NCI-H2107 treated with DMSO at 0.1 percent for 48 hours (cell line): Measurements from ENCODE around the gene SERPINF2.
"Not testable (repeated sequence)": the region's sequence is repeated elsewhere in the genome, so short reads cannot be mapped to it uniquely, and the experiment has no call there.

ENCODE experiments used
- DNase-seq: peaks from one replicate; lab custom pipeline; 2025; ENCODE audit not compliant: unreplicated experiment; lab: John Stamatoyannopoulos, UW

SERPINF2 gene

DNA sequence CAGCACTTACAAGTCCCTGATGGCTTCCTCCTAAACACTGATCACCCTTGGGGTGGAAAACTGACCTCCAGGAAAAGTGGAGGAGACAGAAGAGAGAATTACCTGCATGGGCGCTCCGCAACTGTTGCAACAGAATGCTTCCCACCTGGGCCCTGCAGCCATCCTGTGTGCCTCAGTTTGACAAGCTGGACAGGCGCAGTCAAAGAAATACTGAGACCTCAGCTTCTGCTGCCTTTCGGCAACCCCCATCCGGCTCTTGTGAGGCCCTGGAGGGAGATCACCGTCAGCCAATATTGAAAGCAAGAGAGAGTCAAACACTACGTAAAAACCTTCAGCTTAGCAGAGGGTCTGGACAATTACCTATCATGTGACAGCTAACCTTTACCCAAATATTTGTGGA, 44.0 kb downstream of the SERPINF2 start:
- no peak for DNase-seq

- no peak for DNase-seq
Measured at GRCh38 chr17:1787301-1787902, 44.7 kb downstream of the SERPINF2 start.

DNA sequence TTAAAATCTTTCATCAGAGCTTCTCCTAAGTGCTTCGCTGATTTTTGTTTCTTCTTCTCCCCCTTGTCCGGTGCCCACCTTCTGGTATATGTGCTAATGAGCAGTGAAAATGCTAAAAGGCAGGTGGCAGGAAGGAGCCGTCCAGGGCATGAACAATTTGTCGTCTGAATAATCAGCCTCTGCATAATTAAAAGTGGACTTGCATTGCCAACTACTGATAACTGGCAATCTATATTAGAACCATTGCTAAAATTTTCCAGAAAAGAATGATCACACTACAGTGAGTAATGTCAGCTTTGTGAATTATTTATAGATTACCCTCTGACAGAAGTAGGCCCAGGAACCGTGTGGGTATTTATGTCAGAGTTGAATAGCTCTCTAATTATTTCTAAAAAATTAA, 47.3 kb downstream of the SERPINF2 start:
- no peak for DNase-seq

DNA sequence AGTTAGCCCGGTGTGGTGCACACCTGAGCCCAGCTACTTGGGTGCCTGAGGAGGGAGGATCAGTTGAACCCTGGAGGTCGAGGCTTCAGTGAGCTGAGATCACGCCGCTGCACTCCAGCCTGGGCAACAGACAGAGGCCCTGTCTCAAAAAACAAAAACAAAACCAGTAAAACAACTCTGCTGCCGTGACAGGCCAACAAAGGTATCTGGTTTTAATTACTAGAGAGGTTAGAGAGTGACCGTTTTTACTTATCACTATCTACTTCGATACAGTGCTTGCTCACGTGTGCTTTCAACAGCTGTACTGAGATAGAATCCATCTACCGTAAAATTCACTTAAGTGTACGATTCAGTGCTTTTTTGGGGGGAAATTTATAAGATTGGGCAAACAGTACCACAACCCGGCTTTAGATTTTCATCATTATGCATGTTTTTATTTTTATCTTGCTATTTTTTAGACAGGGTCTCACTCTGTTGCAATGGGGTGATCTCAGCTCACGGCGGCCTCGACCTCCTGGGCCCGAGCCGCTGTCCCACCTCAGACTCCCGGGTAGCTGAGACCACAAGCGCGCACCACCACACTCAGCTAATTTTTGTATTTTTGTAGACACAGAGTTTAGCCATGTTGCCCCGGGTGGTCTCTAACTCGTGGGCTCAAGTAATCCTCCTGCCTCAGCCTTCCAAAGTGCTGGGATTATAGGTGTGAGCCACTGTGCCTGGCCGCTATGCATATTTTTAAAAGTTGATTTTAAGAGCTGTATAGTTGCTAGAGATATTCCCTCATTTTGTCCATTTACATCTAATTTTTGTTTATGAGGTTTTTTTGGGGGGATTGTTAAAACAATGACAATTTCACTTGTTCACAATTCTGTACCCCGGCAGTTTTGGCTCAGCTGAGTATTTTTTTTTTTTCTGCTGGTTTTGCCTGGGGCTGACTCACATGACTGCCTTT, 50.1 kb downstream of the SERPINF2 start:
- no peak for DNase-seq

GRCh38 chr17:1793447-1793806, 50.8 kb downstream of the SERPINF2 start:
- no peak for DNase-seq

DNA sequence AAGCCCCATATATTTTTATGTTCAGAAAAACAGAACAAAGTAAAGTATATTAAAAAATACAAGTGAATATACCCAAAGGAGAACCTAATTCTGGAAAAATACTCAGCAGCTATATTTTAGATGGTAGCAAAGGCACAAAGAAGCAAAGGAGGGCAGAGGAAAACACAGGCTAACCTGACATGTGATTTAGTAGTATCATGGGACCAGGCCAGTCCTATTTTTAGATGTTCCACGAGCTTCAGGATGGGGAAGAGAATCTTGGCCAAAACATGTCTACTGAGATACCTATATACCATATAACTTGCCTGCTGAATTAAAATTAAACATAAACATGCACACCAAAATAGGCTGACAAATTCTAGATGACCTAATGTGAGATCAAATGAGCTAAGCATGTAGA, 54.1 kb downstream of the SERPINF2 start:
- no peak for DNase-seq

- no peak for DNase-seq
Measured at GRCh38 chr17:1797323-1797722, 54.7 kb downstream of the SERPINF2 start.

DNA sequence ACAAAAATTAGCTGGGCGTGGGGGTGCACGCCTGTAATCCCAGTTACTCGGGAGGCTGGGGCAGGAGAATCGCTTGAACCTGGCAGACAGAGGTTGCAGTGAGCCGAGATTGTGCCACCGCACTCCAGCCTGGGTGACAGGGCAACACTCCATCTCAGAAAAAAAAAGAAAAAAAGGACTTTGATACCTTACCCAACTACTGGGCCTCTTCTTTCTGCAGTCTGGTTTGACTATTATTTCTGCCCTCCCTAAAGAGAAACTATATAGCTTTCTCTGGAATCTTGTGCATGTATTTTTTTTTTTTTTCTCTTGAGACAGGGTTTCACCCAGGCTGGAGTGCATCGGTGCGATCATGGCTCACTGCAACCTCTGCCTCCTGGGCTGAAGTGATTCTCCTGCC, 55.2 kb downstream of the SERPINF2 start:
- DNase-seq, result not testable (repeated sequence)

DNA sequence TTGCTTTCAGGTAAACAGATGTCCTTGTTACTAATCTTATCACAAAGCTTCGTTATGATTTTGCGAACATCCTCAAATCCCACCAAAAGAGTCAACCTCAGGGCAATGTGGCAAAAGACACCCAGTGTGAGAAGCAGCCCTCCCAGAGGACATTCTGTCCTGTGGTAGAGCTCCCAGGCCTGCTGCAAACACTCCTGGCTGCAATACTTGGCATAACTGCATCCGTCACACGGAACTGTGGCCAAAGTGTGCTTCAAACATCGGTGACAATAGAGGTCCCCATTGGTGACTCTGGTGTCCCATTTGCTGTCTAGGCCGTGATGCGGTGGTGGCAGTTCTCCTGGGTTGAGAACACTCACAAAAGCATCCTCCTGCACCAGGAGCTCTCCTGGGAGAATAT, 57.6 kb downstream of the SERPINF2 start:
- DNase-seq, result no peak

DNA sequence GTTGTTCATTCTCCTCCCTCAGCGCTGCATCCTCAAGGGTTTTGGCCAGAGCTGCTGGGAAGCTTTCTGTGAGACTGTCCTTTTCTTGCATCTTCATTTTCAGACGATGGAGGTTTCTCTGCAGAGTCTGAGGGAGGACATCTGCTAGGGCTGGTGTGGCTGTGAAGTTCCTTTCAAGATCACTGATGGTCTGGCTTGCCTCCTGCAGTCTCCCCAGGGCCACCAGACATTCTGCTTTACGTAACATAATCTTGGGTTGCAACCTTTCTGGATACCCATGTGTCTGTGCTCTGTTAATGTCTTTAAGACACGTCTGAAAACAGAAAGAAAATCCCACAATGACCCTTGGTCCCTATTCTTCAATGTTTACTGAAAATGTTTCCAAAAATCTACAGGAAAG, 58.0 kb downstream of the SERPINF2 start:
- DNase-seq, result no peak

DNA sequence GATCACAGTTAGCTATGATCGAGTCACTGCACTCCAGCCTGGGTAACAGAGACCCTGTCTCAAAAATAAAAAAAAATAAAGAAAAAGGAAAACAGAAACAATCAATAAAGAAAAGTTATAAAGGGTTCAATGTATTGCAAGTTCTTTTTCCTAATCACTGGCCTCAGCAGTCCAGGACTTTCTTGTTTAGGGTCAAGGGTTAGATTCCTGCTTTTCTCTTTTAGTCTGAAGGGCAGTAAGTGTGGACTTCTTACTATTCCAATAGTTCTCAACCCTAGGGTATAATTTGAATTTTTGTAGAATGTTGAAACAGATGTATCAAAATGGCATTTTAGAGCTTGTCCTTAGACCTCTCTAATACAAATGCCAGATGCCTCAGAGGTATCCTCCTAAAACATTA, 59.8 kb downstream of the SERPINF2 start:
- DNase-seq, result no peak

DNA sequence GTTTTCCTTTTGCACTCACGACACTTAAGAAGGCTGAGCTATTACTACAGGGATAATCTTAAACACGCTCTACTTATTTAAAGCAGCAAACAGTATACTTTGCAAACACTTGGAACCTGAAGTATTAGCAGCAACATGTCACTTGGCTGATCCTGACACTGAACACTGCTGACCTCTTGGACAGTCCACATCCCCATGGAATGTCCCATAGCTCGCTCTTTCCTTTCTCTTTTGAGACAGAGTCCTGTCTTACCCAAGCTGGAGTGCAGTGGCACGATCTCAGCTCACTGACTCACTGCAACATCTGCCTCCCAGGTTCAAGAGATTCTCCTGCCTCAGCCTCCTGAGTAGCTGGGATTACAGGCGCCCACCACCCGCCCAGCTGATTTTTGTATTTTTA, 60.6 kb downstream of the SERPINF2 start:
- DNase-seq, result no peak
